NB4 (cell line): ENCODE data around the gene PROB1.
"Not testable (repeated sequence)": the region's sequence is repeated elsewhere in the genome, so short reads cannot be mapped to it uniquely, and the experiment has no call there.

ENCODE experiments used
- DNase-seq: peaks from one replicate; pipeline ENCODE4 v3.0.0; 2010; ENCODE audit warnings: low read depth
- H3K4me3 ChIP-seq: one replicate; pipeline ENCODE4 v1.5.1; 2011; ENCODE audit warnings: mild to moderate bottlenecking, low read depth, low read length, moderate library complexity
- MYC ChIP-seq: IDR thresholded peaks from 2 replicates; pipeline ENCODE4 v1.6.1; 2011; ENCODE audit warnings: low read depth, low read length
- POLR2A ChIP-seq: IDR thresholded peaks from 2 replicates; pipeline ENCODE4 v1.6.1; 2011; ENCODE audit warnings: mild to moderate bottlenecking; ENCODE audit not compliant: insufficient read length; ENCODE audit errors: extremely low read depth
- TF ChIP-seq, protein P1 (sequence below): IDR thresholded peaks from 2 replicates; pipeline ENCODE4 v1.6.1; 2011; ENCODE audit warnings: low read depth, low read length
- TF ChIP-seq, protein P2 (sequence below): IDR thresholded peaks from one replicate; pipeline ENCODE4 v1.5.1; 2012; ENCODE audit warnings: low read depth, low read length

The PROB1 gene

DNA sequence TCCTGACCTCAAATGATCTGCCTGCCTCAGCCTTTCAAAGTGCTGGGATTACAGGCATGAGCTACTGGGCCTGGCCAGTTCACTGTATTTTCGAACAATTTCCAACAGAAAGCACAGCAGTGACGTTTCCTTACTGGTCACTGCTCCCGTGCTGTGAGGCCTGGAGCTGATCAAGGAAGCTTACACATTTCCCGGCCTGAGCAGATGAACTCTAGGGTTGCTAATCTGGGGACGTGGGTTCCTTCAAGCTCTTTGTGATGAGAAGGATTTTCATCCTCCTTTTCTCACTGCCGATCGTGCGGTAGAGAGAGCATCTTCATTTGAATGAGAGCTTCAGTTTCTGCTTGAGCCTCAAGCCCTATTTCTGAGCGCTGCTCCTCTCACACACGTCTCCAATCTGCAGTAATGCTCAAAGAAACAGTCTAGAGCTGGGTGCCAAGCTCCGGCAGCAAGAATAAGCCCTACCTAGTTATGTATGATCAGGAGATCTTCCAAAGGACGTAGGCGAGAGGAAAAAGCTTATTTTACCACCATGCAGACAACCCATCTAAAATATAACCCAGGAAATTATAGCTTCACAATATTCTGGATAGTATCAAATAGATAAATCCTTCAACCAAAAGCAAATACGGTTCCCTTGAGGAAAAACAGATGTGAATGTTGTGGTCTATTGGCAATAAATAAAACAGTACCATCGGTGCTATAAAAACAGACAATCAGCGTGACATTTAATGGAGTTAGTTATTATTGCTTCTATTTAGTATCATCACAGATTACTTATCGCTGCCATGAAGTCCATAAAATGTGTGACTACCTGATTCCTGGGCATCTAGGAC is 16.3 kb upstream of the PROB1 start:
- no peak for DNase-seq
- TF ChIP-seq, protein P1, sequence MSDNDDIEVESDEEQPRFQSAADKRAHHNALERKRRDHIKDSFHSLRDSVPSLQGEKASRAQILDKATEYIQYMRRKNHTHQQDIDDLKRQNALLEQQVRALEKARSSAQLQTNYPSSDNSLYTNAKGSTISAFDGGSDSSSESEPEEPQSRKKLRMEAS = no peak
- TF ChIP-seq MYC (no peak), POLR2A (no peak)
- TF ChIP-seq, protein P2, sequence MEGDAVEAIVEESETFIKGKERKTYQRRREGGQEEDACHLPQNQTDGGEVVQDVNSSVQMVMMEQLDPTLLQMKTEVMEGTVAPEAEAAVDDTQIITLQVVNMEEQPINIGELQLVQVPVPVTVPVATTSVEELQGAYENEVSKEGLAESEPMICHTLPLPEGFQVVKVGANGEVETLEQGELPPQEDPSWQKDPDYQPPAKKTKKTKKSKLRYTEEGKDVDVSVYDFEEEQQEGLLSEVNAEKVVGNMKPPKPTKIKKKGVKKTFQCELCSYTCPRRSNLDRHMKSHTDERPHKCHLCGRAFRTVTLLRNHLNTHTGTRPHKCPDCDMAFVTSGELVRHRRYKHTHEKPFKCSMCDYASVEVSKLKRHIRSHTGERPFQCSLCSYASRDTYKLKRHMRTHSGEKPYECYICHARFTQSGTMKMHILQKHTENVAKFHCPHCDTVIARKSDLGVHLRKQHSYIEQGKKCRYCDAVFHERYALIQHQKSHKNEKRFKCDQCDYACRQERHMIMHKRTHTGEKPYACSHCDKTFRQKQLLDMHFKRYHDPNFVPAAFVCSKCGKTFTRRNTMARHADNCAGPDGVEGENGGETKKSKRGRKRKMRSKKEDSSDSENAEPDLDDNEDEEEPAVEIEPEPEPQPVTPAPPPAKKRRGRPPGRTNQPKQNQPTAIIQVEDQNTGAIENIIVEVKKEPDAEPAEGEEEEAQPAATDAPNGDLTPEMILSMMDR = no peak
- H3K4me3 ChIP-seq = no peak overlapping the region

DNA sequence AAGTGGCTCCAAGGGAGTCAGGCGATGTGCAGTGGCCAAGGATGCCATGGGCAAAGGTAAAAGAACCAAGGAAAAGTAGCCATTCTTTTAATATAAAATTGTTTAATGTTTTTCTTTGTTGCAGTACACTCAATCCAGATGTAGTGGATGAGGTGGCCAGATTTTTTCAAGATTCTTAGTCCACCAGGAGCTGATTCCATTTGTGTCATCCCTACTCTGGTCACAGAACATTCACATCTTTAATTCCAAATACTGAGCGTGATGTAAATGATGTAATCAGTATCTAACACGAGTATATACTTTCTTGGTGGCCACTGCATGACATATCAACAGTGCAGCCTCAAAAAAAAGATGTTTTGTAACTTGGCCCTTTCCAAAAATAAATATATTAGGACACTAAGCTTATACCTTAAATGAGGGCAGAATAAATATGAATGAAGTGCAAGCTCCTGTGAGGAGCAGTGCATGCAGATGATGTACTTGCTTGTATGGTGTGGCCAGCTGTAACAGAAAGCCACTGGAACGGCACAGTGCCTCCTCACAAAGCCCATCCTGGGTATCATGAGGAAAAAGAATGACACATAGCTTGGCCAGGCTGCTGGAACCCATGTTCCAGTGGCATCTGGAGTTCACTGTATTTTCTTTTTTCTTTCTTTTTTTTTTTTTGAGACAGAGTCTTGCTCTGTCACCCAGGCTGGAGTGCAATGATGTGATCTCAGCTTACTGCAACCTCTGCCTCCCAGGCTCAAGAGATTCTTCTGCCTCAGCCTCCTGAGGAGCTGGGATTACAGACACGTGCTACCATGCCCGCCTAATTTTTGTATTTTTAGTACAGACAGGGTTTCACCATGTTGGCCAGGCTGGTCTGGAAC is 15.5 kb upstream of the PROB1 start:
- TF ChIP-seq POLR2A = no peak
- TF ChIP-seq, protein P1 = no peak
- TF ChIP-seq, protein P2 = no peak
- no peak for TF ChIP-seq MYC
- H3K4me3 ChIP-seq = no peak overlapping the region
- DNase-seq = no peak

DNA sequence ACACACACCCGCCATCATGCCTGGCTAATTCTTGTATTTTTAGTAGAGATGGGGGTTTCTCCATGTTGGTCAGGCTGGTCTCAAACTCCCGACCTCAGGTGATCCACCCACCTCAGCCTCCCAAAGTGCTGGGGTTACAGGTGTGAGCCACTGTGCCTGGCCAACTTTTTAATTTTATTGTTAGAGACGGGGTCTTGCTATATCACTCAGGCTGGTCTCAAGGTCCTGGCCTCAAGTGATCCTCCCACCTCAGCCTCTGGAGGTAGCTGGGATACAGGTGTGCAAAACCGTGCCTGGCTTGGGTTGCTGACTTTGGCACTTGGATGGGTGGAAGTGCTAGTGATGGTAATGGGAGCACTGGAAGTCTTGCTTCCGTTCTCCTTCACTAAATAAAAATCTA is 14.2 kb upstream of the PROB1 start:
- DNase-seq, H3K4me3 ChIP-seq: not testable (repeated sequence)

DNA sequence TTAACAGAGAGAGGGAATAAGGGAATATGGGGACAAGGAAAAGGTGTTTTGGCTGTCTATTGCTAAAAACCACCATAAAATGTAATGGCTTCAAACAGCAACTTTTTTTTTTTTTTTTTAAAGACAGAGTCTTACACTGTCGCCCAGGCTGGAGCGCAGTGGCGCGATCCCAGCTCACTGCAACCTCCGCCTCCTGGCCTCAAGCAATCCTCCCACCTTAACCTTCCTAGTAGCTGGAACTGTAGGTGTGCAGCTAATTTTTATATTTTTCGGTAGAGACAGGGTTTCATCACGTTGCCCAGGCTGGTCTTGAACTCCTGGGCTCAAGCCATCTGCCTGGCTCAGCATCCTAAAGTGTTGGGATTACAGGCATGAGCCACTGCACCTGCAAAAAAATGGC is 13.3 kb upstream of the PROB1 start:
- DNase-seq = no peak
- no peak for TF ChIP-seq POLR2A
- TF ChIP-seq MYC = no peak
- TF ChIP-seq, protein P1 = no peak
- TF ChIP-seq, protein P2 = no peak
- H3K4me3 ChIP-seq = no peak overlapping the region

DNA sequence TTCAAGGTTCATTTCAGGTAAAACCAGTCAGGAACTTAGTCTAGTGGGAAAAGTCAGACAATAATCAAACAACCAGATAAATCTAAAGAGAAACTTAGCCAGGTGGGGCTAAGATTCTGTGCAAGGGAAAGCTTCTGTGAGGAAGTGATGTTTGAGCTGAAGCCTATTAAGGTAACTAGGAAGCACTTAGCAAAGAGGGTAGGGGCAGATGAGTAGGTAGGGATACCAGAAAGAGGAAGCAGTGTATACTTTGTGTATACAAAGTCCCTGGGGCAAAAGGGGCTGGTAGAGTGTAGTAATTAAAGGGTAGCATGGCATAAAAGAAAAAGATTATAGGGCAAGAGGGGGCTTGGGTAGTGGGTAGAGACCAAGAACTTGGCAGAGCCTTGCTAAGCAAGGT is 12.6 kb upstream of the PROB1 start:
- TF ChIP-seq, protein P1 = no peak
- TF ChIP-seq POLR2A (no peak), MYC (no peak)
- TF ChIP-seq, protein P2 = no peak
- peak; percentile 76 for DNase-seq
- H3K4me3 ChIP-seq = no peak overlapping the region

DNA sequence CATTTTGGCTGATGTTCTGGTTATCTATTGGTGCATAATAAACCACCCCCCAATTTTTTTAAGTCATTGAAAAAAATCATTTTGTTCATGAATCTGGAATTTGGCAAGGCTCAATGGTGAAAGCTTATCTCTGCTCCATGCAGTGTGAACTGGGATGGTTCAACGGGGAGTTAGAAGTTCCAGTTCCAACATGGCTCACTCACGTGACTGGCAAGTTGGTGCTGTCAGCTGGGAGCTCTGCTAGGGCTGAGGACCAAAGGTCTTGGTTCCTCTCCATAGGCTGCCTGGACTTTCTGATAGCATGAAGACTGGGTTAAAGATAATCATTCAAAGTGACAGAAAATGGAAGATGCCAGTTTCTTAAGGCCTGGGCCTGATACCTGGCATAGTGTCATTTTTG is 12.1 kb upstream of the PROB1 start:
- no peak for DNase-seq
- H3K4me3 ChIP-seq = no peak overlapping the region
- TF ChIP-seq POLR2A (no peak), MYC (no peak)
- TF ChIP-seq, protein P1 = no peak
- TF ChIP-seq, protein P2 = no peak
